ENCODE results near the gene TEX264.

TEX264 gene

GRCh38 chr3:51698209-51698608, 27.2 kb downstream of the TEX264 start:
- DNase-seq (no peak), ATAC-seq (no peak)
- Mint-ChIP-seq H3K9me3 (no peaks in the 10 kb centered on the region), H3K4me1 (peaks cover 2% of the 10 kb centered on the region), H3K36me3 (ENCODE audit: low read depth) (no peaks in the 10 kb centered on the region), H3K27me3 (no peaks in the 10 kb centered on the region), H3K4me3 (no peak overlapping the region), H3K27ac (no peak overlapping the region)

- Mint-ChIP-seq H3K27me3 (no peaks in the 10 kb centered on the region), H3K36me3 (ENCODE audit: low read depth) (no peaks in the 10 kb centered on the region), H3K9me3 (no peaks in the 10 kb centered on the region), H3K4me1 (peaks cover 2% of the 10 kb centered on the region), H3K27ac (no peak overlapping the region), H3K4me3 (no peak overlapping the region)
- DNase-seq (no peak), ATAC-seq (no peak)
Observed at GRCh38 chr3:51700403-51700802, 29.4 kb downstream of the TEX264 start.

GRCh38 chr3:51702156-51702555, 31.1 kb downstream of the TEX264 start:
- H3K4me1 Mint-ChIP-seq = peaks cover 11% of the 10 kb centered on the region

GRCh38 chr3:51703068-51703760, 32.2 kb downstream of the TEX264 start:
- no peak for ATAC-seq
- Mint-ChIP-seq H3K4me3 (no peak overlapping the region), H3K9me3 (no peaks in the 10 kb centered on the region), H3K27me3 (no peaks in the 10 kb centered on the region), H3K36me3 (ENCODE audit: low read depth) (peaks cover 4% of the 10 kb centered on the region), H3K4me1 (peaks cover 13% of the 10 kb centered on the region), H3K27ac (no peak overlapping the region)
- DNase-seq = no peak

More at GRCh38 chr3:51702156-51702555, 31.1 kb downstream of the TEX264 start:
- Mint-ChIP-seq H3K4me3 (no peak overlapping the region), H3K27ac (no peak overlapping the region), H3K36me3 (ENCODE audit: low read depth) (peaks cover 4% of the 10 kb centered on the region), H3K9me3 (no peaks in the 10 kb centered on the region), H3K27me3 (no peaks in the 10 kb centered on the region)
- ATAC-seq = no peak
- no peak for DNase-seq

- Mint-ChIP-seq H3K27me3 (no peaks in the 10 kb centered on the region), H3K4me1 (peaks cover 13% of the 10 kb centered on the region), H3K4me3 (no peak overlapping the region), H3K9me3 (no peaks in the 10 kb centered on the region), H3K27ac (no peak overlapping the region), H3K36me3 (ENCODE audit: low read depth) (peaks cover 4% of the 10 kb centered on the region)
- no peak for DNase-seq
- ATAC-seq = no peak
Observed at GRCh38 chr3:51703761-51704510, 32.9 kb downstream of the TEX264 start.

- H3K4me1 Mint-ChIP-seq = peaks cover 11% of the 10 kb centered on the region
- no peak overlapping the region for H3K27ac Mint-ChIP-seq
- no peak for ATAC-seq
Observed at GRCh38 chr3:51704511-51704950, 33.5 kb downstream of the TEX264 start.

GRCh38 chr3:51705276-51706020, 34.4 kb downstream of the TEX264 start:
- DNase-seq (no peak), ATAC-seq (no peak)
- Mint-ChIP-seq H3K9me3 (no peaks in the 10 kb centered on the region), H3K36me3 (ENCODE audit: low read depth) (peaks cover 6% of the 10 kb centered on the region), H3K4me3 (no peak overlapping the region), H3K27ac (no peak overlapping the region), H3K27me3 (peaks cover 2% of the 10 kb centered on the region), H3K4me1 (peaks cover 18% of the 10 kb centered on the region)

More at GRCh38 chr3:51704511-51704950, 33.5 kb downstream of the TEX264 start:
- Mint-ChIP-seq H3K27me3 (no peaks in the 10 kb centered on the region), H3K4me3 (no peak overlapping the region), H3K9me3 (no peaks in the 10 kb centered on the region), H3K36me3 (ENCODE audit: low read depth) (peaks cover 4% of the 10 kb centered on the region)
- DNase-seq = no peak

GRCh38 chr3:51706021-51706485, 35.0 kb downstream of the TEX264 start:
- Mint-ChIP-seq H3K4me1 (peaks cover 18% of the 10 kb centered on the region), H3K27ac (no peak overlapping the region), H3K27me3 (peaks cover 2% of the 10 kb centered on the region), H3K4me3 (no peak overlapping the region), H3K9me3 (no peaks in the 10 kb centered on the region), H3K36me3 (ENCODE audit: low read depth) (peaks cover 6% of the 10 kb centered on the region)
- ATAC-seq (no peak), DNase-seq (no peak)

GRCh38 chr3:51706788-51707731, 36.0 kb downstream of the TEX264 start, which contains the start of gene GRM2:
TSS of gene GRM2 (plus strand) at chr3:51707068. CDS start at chr3:51708984, 1,916 bp downstream.
- Mint-ChIP-seq H3K4me3 (no peak within 1 kb of the TSS), H3K36me3 (ENCODE audit: low read depth) (peaks cover 6% of the 10 kb centered on the region), H3K4me1 (peaks cover 18% of the 10 kb centered on the region), H3K27ac (no peak within 1 kb of the TSS), H3K27me3 (peaks cover 2% of the 10 kb centered on the region), H3K9me3 (no peaks in the 10 kb centered on the region)
- DNase-seq = peak; percentile 37
- ATAC-seq = no peak

GRCh38 chr3:51708216-51708845, 37.3 kb downstream of the TEX264 start:
- no peak overlapping the region for H3K4me3 Mint-ChIP-seq
- ATAC-seq (no peak), DNase-seq (no peak)
- no peaks in the 10 kb centered on the region for H3K9me3 Mint-ChIP-seq
- H3K27ac Mint-ChIP-seq = no peak overlapping the region
- peaks cover 6% of the 10 kb centered on the region for H3K36me3 Mint-ChIP-seq (ENCODE audit: low read depth)
- peaks cover 18% of the 10 kb centered on the region for H3K4me1 Mint-ChIP-seq
- H3K27me3 Mint-ChIP-seq = peaks cover 2% of the 10 kb centered on the region

GRCh38 chr3:51709004-51709420, 38.0 kb downstream of the TEX264 start:
- Mint-ChIP-seq H3K27me3 (peaks cover 2% of the 10 kb centered on the region), H3K4me3 (no peak overlapping the region), H3K9me3 (no peaks in the 10 kb centered on the region), H3K36me3 (ENCODE audit: low read depth) (peaks cover 6% of the 10 kb centered on the region), H3K27ac (no peak overlapping the region), H3K4me1 (peaks cover 18% of the 10 kb centered on the region)
- DNase-seq (no peak), ATAC-seq (no peak)

- Mint-ChIP-seq H3K4me3 (peak overlapping the region; percentile 69), H3K27ac (peak overlapping the region; percentile 97), H3K27me3 (peaks cover 2% of the 10 kb centered on the region), H3K36me3 (ENCODE audit: low read depth) (peaks cover 6% of the 10 kb centered on the region), H3K4me1 (peaks cover 18% of the 10 kb centered on the region), H3K9me3 (no peaks in the 10 kb centered on the region)
- ATAC-seq (no peak), DNase-seq (no peak)
Observed at GRCh38 chr3:51709675-51710074, 38.6 kb downstream of the TEX264 start.

- no peak overlapping the region for H3K27ac Mint-ChIP-seq
- no peak for DNase-seq
- H3K36me3 Mint-ChIP-seq (ENCODE audit: low read depth) = peaks cover 3% of the 10 kb centered on the region
- peaks cover 2% of the 10 kb centered on the region for H3K27me3 Mint-ChIP-seq
- peaks cover 17% of the 10 kb centered on the region for H3K4me1 Mint-ChIP-seq
- peak; percentile 26 for ATAC-seq
- H3K4me3 Mint-ChIP-seq = no peak overlapping the region
- no peaks in the 10 kb centered on the region for H3K9me3 Mint-ChIP-seq
Observed at GRCh38 chr3:51710631-51711351, 39.7 kb downstream of the TEX264 start.
